Measurements from ENCODE around the gene COL19A1.
"Not testable (repeated sequence)": the region's sequence is repeated elsewhere in the genome, so short reads cannot be mapped to it uniquely, and the experiment has no call there.

Gene COL19A1

DNA sequence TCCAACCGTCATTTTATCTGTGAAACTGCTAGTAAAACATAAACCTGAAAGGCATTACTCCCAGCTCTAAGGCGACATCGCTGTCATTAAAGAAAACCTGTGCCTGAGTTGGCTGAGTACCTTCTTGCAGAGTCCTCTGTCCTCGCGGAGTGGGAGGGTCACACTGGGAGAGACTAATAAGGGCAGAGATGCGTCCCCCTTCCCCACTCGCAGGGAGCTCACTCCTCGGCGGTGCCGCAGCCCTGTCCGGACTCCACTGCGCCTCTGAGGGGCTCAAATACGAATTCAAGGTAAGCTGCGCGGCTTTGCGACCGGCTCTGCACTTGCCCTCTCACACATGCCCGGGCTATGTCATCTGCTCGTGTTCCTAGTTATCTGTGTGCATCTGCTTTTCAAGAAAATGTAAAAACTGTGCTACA, at the start of gene COL19A1:
TSS of gene COL19A1 (plus strand) at position 206 of the 419 bp plus-strand sequence. CDS start 13,012 bp downstream, outside the sequence.
- intact Hi-C loops (cut with DNase I), result no loop called here
- DNase-seq, result peak in 7 of 10 donors; percentile 18 to 82 (median 31)

DNA sequence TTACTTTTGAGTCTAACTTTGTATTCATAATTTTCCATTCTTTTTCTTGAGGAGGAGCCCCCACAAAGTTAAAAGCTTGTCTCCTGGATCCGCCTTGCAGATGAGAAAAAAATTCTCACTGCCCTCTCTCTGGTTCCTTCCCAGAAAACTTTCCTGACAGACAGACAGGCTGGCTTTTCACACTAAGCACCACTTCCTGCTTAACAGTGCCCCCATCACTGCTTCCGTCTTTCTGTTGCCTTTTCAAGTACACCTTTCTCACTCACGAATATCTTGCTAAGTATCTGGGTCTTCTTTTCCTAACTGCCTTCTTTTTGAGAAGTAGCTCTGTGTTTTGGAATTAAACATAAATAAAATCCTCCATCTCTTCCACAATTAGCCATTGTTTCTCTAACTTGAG, 49.8 kb upstream of the COL19A1 start:
- DNase-seq, result no peak

DNA sequence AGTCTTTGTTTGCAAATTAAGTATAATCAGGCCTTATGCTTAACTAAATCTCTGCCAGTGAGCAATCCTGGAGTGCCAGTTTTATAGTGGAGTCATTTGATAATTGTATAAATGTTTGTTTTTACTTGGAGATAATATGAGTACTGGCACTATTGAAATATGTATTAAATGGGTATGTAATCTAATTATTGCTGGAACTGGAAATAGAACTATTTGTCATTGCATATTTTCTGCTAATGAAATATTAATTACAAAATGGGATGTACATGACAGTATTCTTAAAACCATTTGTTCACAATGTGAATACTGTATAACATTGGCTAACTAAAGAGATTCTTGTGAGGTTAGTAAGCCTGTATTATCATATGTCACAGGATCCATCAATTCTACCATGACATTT, 49.0 kb upstream of the COL19A1 start:
- intact Hi-C loops (cut with DNase I), result no loop called here
- no peak for DNase-seq

More for the DNA sequence above, 49.8 kb upstream of the COL19A1 start:
- intact Hi-C loops (cut with DNase I), result no loop called here

DNA sequence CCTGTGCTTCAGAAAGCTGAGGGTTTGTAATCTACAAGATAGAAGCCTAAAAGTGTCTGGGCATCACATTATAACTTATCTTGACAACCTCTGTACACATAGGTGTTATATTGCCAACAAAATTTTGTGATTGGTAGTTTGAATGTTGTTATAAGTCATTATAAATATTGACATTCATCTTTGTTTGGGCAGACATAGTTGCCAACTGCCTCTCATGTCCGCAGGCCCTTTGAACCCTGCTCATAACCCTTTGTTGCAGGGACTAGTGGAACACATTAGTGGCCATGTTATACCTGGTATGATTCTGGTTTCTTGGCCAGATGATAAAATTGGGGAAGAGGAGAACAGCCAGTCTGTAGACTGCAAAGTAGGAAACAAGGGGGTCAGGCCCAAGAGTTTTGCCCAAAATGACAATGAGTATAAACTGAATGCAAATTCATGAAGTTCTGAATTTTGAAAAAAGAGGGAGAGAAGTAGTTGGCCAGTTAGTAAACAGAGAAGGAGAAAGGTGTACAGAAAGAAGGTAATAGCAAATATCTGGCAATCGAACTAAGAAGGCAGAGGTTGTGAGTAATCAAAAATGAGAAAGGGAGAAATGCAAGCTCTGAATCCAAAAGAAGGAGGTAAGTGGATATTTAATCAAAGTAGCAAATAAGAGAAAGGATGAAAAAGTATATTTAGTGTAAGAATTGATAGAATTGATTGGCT, 48.0 kb upstream of the COL19A1 start:
- no peak for DNase-seq
- intact Hi-C loops (cut with DNase I), result no loop called here

DNA sequence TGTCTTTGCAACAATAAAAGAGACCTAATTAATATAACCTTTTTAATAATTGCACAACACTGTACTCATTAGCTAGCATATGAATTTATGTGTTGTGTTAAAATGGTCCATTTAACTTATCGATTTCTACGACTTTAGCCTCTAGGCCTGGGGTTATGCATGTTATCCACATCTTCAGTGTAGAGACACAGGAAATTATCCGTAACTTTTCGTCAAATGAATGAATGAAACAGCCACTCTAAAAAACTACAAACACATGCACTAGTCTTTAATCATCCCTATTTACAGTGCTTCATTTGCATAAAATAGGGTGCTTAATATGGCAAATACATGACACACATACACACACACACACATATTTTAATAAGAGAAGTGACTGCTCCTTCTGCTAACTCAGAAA, 47.2 kb upstream of the COL19A1 start:
- intact Hi-C loops (cut with DNase I), result no loop called here

DNA sequence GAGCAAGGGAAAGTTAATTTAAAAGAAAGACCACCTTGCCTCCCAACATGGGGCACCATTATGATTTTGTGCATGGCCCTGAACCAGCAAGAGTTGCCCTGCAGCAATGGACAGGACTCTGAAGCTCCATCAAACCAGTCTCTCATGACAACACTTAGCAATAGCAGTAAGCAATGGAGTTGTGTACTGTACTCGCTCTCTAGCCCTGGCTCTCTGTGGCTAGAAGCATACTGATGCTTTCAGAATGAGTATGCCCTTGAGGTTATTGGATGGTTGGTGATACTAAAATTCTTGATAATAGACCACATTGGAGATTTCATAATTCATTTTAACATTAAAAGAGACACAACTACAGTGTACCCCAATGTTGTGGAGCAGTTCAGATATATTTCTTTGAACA, 46.3 kb upstream of the COL19A1 start:
- intact Hi-C loops (cut with DNase I), result no loop called here
- no peak for DNase-seq

More for the DNA sequence above, 47.2 kb upstream of the COL19A1 start:
- no peak for DNase-seq

DNA sequence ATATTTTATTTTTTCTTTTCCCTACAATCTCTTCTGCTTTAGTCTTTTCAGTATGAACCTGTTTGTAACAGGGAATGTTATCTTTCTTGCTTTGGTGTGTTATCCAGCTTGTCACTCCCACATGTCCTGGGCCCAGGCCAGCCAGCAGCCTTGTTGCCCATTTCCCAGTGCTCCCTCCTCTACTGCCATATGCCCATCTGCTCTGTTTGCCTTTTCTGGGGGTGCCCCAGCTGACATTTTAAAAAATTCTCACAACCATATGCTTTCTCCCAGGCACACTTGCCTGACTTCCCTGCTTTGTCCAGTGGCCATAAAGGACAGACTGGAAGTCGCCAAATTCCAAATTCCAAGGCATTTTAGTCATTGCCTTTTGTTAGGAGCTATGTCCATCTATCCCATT, 45.9 kb upstream of the COL19A1 start:
- DNase-seq, result peak in 7 of 10 donors; percentile 22 to 89 (median 41)
- intact Hi-C loops (cut with DNase I), result no loop called here

DNA sequence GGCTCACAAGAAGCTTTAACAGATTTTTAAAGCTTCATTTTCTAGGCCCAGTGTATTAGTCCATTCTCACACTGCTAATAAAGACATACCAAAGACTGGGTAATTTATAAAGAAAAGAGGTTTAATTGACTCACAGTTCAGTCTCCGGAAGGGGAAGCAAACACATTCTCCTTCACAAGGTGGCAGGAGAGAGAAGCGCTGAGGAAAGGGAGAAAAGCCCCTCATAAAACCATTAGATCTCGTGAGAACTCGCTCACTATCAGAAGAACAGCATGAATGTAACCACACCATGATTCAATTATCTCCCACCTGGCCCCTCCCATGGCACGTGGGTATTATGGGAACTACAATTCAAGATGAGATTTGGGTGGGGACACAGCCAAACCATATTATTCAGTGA, 42.0 kb upstream of the COL19A1 start:
- DNase-seq; intact Hi-C loops (cut with DNase I): not testable (repeated sequence)

DNA sequence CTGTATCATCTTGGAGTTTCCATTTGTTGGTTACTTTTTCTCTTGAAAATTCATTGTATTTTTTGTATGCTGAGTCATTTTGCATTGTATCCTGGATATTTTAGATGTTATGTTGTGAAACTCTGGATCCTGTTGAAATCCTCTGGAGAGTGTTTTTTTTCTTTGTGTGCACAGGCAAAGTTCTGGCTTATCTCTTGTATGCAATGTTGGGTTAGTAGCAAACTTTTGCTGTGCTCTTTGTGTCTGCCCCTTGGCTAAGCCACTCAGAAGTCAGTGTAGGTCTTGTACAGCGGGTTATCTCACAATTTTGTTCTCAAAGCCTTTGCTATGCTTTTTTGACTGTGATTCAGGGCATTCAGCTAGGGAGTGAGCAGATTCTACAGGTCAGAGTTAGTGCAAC, 40.5 kb upstream of the COL19A1 start:
- intact Hi-C loops (cut with DNase I), result no loop called here
- DNase-seq, result no peak

DNA sequence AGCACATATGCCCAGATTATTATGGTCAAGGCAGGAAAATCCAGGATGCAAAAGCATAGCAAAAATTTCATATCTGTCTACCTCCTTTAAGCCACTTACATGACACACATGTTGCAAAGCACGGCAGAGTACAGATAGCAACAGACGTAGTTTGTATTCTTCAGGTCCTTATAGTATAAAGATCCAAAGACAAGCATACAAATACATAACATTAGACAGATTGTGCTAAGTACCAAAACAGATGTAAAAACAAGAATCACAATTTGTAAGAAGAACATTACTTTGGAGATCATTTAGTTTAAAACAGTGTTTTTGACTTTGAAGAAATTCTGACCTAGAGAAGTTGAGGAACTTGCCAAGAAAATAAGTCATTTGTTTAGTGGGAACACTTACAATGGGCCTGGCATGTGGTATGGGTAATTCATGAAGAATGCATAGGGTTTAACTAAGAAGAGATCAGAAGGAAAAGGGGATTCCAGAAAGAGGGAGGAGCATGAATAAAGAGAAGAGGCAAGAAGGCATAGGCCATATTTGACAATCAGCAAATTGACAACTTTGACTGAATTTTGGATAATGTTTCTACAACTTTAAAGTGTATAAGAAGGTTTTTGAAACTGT, 39.0 kb upstream of the COL19A1 start:
- DNase-seq, result no peak

DNA sequence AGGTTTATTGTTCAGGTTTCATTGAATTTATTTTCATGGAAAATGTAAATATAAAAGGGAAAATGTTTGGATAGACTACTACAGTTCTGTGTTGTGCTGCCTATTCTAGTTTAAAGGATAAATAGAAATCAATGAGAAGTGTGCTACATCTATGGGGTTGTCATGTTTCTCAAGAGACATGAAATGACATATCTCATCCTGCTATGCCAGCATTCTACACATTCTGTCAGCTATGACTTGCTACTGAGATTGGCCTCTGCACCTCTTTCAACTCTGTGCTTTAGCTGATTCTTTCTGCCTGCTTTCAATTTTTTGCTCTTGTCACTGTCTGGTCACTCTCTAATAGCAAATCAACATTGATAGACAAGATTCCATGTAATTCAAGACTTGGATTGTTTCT, 33.8 kb upstream of the COL19A1 start:
- intact Hi-C loops (cut with DNase I), result no loop called here
- no peak for DNase-seq

More for the DNA sequence above, 39.0 kb upstream of the COL19A1 start:
- intact Hi-C loops (cut with DNase I), result no loop called here

DNA sequence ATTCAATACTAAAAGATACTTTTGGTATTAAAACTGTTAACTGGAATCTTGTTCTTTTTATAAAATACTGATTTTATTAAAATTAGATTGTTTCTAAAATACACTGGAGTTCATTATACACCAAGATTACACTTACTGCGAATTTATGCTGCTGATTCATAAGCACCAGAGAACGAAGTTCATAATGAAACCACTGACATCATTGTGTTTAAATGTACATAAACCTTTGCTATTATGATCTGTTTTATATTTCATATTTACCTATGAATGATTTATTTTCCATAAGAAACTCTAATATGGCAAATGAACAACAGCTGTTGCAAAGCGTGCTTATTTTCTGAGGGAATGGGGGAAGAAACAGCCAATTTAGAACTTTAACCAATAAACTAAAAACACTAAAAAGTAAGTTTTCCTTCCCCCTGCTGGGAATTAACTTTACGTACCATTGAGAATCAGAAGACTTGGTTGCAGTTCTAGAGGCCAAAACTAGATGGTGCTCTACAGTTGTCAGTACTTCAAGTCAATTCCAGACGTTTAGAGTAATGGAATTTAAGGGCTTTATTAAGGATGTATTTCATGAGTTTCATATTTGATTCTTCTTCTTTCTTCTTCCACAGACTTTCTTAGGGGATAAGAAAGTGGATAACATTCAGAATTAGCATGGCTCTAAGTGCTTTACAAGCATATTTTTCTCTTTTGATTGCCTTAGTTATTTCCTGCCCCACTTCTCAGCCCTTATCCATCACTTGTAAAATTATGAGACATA, 30.8 kb upstream of the COL19A1 start:
- peak in 1 of 10 donors; percentile 17 for DNase-seq
- intact Hi-C loops (cut with DNase I), result loop anchor here (2.0 to 5.0 kb wide), 2 partner anchors 273 to 332 kb away; no protein-coding TSS in a partner anchor

DNA sequence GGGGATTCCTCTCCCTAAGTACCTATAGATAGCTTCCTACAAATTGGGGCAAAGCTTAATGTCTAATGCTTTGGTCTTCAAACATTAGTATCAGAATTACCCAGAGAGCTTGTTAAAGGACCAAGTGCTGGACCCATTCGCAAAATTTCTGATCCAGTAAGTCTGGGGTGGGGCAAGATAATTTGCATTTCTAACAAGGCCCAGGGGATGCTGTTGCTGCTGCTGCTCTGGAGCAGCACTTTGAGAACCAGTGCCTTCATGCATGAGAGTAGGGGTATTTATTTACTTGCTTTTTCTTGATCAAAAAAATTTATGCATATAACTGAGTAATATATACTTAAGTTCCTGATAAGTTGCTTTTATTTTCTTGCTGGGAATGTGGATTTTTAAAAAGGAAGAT, 24.5 kb upstream of the COL19A1 start:
- intact Hi-C loops (cut with DNase I), result no loop called here
- no peak for DNase-seq

DNA sequence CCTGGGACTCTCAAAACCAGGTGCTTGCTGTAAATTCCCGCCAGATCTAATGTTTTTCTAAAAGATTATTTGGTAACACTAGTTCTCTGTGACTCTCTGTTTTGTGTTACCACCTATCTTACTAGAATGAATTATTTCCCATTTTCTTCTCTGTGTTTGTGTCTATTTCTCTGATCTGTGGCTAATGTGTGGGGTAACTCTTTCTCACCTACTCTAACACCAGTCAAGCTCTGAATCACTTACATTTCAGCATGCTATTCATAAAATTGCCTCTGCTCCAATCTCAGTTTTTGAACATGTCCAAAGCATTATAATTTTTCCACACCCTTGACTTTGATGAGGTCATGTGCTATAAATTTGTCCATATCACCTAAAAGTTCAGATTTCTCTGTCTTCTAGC, 23.2 kb upstream of the COL19A1 start:
- no peak for DNase-seq

DNA sequence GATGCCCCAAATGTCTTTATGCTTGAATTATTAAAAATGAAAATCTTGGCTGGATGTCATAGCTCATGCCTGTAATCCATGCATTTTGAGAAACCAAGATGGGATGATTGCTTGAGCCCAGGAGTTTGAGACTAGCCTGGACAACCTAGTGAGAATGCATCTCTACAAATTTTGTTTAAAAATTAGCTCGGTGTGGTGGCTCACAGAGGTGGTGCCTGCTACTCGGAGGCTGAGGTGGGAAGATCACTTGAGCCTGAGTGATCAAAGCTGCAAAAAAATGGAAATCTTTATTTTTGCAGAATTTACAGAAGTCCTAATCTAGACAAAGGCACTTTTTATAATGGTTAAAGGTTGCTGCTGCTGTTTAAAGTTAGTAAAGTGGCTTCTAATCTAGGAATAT, 20.0 kb upstream of the COL19A1 start:
- DNase-seq, result no peak
- intact Hi-C loops (cut with DNase I), result no loop called here

More for the DNA sequence above, 23.2 kb upstream of the COL19A1 start:
- intact Hi-C loops (cut with DNase I), result no loop called here

DNA sequence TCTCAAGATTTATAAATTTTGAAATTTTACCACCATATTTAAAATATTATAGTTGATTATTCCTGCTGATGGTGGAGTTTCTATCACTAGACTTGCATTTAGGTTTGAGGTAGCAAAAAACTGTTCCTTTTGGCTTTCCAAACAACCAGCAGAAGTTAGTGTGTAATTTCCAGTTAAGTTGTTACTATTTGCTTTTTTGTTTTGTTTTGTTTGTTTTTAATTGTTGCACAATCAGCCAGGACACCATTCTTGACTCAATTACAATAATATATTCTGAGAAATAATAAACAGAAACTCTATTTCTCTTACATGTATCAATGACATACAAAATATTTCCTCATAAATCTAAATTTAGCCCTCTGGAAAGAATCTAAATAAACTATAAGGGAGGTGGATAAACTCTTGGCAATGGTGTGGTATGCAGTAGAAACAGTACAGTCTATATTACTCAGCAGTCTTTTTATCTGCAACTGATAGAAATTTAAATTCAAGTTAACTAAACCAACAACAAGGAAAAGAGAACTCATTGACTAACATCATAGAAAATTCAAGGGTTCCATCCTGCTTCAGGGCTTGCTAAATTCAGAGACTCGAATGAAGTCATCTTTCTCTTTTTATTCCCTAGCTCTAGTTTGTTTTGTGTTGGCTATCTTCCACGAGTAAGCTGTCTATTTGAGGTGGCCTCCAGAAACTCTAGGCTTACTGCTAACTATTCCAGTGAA, 19.4 kb upstream of the COL19A1 start:
- intact Hi-C loops (cut with DNase I), result no loop called here

DNA sequence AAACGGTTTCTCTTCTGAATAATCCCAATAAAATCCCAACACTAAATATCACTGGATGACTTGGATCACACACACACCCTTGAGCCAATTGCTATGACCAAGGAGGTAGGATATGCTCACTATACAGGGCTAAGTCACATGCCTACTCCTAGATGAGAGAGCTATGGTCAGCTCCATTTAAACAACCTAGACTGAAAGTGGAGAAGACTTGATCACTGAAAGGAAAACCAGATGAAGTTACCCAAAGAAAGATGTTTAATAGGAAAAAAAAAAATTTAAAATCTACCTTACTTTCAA, 18.9 kb upstream of the COL19A1 start:
- no peak for DNase-seq

More for the DNA sequence above, 19.4 kb upstream of the COL19A1 start:
- DNase-seq, result no peak

DNA sequence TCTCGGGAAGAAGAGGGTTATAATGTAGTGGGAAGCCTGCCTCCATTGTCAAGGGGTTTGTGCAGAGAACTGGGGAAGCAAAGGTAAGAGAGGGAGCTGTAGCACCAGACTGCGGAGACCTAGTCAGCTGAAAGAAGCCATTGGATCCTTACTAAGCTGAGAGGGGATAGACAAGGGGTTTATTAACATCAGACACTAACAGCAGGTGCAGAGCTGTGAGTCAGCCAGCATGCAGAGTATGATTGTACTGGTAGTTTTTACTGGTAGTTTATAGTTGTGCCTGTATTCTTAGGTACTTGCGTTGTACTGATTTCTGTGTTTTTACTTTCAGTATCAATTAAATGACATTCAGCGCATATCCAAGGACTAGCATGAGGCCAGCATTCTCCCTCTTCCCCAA, 17.8 kb upstream of the COL19A1 start:
- intact Hi-C loops (cut with DNase I), result no loop called here
- no peak for DNase-seq

More for the DNA sequence above, 18.9 kb upstream of the COL19A1 start:
- intact Hi-C loops (cut with DNase I), result no loop called here

DNA sequence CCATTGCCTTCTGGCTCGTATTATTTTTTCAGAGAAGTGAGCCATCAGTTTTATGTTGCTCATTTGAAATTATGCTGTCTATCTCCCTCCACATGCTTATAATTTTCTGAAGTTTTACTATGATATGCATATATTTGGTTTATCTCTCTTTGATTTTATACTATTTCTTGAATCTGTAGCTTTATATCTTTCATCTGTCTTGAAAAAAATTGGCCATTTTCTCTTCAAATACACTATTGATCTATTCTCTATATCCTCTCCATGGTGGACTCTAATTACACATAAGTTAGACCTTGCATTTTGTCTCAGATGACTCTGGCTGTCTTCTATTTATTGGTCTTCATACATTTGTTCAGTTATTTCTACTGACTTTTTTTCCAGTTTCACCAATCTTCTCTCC, 13.7 kb upstream of the COL19A1 start:
- intact Hi-C loops (cut with DNase I), result no loop called here
- no peak for DNase-seq

DNA sequence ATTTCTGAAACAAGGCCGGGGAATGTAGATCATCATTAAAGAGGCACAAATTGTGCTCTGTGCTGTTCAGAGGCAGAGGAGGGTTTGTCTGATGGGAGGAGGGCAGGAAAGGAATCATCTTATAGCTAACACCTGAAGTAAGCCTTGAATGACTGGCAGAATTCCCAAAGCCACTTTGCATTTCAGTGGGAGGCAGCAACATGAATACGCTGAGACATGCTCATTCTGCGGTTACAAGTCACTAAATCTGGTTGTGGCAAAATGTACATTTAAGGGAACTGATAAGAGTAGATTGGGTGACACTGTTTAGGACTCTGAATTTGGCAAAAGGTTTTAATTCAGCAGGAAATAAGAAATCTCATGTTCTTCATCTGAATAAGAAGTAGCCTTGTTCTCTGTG, 4.4 kb upstream of the COL19A1 start:
- intact Hi-C loops (cut with DNase I), result no loop called here
- DNase-seq, result no peak

DNA sequence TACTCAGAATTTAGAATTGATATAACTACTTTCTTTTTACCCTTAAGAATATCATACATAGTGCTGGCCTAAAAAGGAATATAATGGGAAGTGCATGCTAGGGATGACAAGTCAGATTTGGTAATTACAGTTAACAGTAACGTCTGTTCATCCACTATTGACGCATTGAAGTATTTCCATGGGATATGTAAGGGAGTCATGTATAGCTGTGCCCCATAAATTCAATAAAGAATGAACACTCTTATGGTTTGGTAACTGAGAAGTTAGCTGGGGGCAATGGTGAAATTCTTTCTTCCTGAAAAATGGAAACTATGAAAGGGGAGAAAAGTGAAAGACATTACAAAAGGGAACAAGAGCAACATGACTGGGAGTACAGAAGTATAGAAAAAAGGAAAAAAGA, 2.6 kb upstream of the COL19A1 start:
- intact Hi-C loops (cut with DNase I), result no loop called here
- DNase-seq, result no peak

All from posterior cingulate gyrus (tissue), 11 donors.